ENCODE data around the gene CEACAM5. TPM values are rescaled to one million over a fixed set of nuclear protein-coding genes. Genes with fewer than 3 reads are reported as not detected.

The CEACAM5 gene
- total RNA-seq, 1 donor from 2014 or later: not detected

DNA sequence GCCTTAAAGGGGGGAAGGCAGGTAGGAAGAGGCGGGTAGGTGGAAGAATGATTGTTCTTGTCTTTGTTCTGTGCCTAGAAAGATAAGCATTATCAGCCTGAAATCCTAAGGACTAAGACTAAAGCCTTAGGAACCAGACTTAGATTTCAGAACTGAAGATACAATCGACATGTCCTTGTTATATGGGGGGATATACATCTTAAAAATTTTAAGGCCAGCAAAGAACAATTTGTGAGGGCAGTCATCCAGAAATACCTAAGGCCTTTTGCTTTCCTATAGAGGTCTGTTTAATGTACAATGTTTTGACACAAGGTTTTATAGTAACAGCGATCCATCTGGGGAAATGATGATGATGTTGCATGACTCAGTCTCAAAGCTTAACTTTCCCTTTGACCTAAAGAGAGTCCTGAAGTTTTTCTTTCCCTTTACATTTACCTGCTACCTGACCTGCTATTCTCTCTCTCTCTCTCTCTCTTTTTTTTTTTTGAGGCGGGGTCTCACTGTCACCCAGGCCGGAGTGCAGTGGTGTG is 26.7 kb downstream of the CEACAM5 start:
- DNase-seq (ENCODE audit: low read depth, low spot score): no peak
- no peak overlapping the region for H3K4me3 Mint-ChIP-seq
- peaks cover 2% of the 10 kb centered on the region for H3K27me3 Mint-ChIP-seq (ENCODE audit: low read depth)
- no peak overlapping the region for H3K27ac Mint-ChIP-seq (ENCODE audit: unreplicated experiment)
- H3K36me3 Mint-ChIP-seq (ENCODE audit: low read depth): no peaks in the 10 kb centered on the region
- TF ChIP-seq, protein P1, sequence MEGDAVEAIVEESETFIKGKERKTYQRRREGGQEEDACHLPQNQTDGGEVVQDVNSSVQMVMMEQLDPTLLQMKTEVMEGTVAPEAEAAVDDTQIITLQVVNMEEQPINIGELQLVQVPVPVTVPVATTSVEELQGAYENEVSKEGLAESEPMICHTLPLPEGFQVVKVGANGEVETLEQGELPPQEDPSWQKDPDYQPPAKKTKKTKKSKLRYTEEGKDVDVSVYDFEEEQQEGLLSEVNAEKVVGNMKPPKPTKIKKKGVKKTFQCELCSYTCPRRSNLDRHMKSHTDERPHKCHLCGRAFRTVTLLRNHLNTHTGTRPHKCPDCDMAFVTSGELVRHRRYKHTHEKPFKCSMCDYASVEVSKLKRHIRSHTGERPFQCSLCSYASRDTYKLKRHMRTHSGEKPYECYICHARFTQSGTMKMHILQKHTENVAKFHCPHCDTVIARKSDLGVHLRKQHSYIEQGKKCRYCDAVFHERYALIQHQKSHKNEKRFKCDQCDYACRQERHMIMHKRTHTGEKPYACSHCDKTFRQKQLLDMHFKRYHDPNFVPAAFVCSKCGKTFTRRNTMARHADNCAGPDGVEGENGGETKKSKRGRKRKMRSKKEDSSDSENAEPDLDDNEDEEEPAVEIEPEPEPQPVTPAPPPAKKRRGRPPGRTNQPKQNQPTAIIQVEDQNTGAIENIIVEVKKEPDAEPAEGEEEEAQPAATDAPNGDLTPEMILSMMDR (conservative IDR thresholded peaks at IDR 0.05): no peak
- H3K4me1 Mint-ChIP-seq: no peaks in the 10 kb centered on the region
- H3K9me3 Mint-ChIP-seq: peaks cover 5% of the 10 kb centered on the region

GRCh38 chr19:41739361-41739760 is 30.9 kb downstream of the CEACAM5 start:
- H3K27ac Mint-ChIP-seq (ENCODE audit: unreplicated experiment): no peak overlapping the region
- peaks cover 5% of the 10 kb centered on the region for H3K9me3 Mint-ChIP-seq
- DNase-seq (ENCODE audit: low read depth, low spot score): no peak
- no peaks in the 10 kb centered on the region for H3K4me1 Mint-ChIP-seq
- TF ChIP-seq, protein P1 (conservative IDR thresholded peaks at IDR 0.05): no peak
- no peaks in the 10 kb centered on the region for H3K36me3 Mint-ChIP-seq (ENCODE audit: low read depth)
- H3K27me3 Mint-ChIP-seq (ENCODE audit: low read depth): peaks cover 4% of the 10 kb centered on the region
- H3K4me3 Mint-ChIP-seq: no peak overlapping the region

DNA sequence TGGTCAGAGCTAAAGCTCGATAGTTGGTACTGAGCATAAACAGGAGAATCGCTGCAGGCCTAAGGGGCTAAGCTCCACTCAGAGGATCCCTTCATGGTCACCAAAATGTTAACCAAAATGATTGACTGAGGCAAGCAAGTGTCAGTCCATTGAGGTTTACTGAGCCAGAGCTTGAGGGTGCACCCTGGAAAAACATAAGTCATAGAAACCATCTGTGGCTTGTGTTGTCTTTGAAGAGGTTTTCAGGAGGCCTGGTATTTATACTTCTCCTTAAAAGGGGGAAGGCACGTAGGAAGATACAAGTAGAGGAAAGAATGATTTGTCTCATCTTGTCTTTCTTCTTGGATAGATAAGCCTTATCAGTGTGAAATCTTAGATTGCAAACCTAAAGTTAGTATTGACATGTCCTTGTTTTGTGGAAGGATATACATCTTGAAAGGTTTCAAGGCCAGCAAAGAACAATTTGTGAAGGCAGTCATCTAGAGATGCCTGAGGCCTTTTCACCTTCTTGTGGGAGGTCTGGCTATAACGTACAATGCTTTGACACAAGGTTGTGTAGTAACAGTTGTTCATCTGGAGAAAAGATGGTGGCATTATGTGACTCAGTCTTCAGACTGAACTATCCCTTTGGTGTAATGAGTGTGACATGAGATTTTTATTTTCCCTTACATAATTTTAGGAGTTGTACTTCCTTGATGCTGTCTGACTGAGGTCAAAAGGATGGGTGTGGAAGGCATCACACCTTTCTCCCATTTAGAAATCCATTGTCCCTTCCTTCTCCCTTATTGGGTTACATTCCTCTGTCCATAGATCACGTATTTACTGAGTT is 32.2 kb downstream of the CEACAM5 start:
- peaks cover 9% of the 10 kb centered on the region for H3K27me3 Mint-ChIP-seq (ENCODE audit: low read depth)
- peaks cover 5% of the 10 kb centered on the region for H3K9me3 Mint-ChIP-seq
- no peaks in the 10 kb centered on the region for H3K4me1 Mint-ChIP-seq
- no peak overlapping the region for H3K4me3 Mint-ChIP-seq
- no peak for DNase-seq (ENCODE audit: low read depth, low spot score)
- H3K36me3 Mint-ChIP-seq (ENCODE audit: low read depth): no peaks in the 10 kb centered on the region
- TF ChIP-seq, protein P1 (conservative IDR thresholded peaks at IDR 0.05): no peak
- H3K27ac Mint-ChIP-seq (ENCODE audit: unreplicated experiment): no peak overlapping the region

GRCh38 chr19:41741244-41741554 is 32.8 kb downstream of the CEACAM5 start:
- TF ChIP-seq, protein P1 (conservative IDR thresholded peaks at IDR 0.05): no peak
- H3K9me3 Mint-ChIP-seq: peaks cover 5% of the 10 kb centered on the region
- H3K27me3 Mint-ChIP-seq (ENCODE audit: low read depth): peaks cover 15% of the 10 kb centered on the region

GRCh38 chr19:41744850-41745249 is 36.4 kb downstream of the CEACAM5 start:
- Mint-ChIP-seq H3K9me3 (peaks cover 6% of the 10 kb centered on the region), H3K27me3 (ENCODE audit: low read depth) (peaks cover 38% of the 10 kb centered on the region), H3K4me1 (no peaks in the 10 kb centered on the region), H3K36me3 (ENCODE audit: low read depth) (no peaks in the 10 kb centered on the region), H3K4me3 (no peak overlapping the region), H3K27ac (ENCODE audit: unreplicated experiment) (no peak overlapping the region)
- TF ChIP-seq, protein P1 (conservative IDR thresholded peaks at IDR 0.05): no peak
- DNase-seq (ENCODE audit: low read depth, low spot score): no peak

More at GRCh38 chr19:41741244-41741554, 32.8 kb downstream of the CEACAM5 start:
- DNase-seq (ENCODE audit: low read depth, low spot score): no peak
- H3K36me3 Mint-ChIP-seq (ENCODE audit: low read depth): no peaks in the 10 kb centered on the region
- no peaks in the 10 kb centered on the region for H3K4me1 Mint-ChIP-seq
- H3K4me3 Mint-ChIP-seq: no peak overlapping the region
- no peak overlapping the region for H3K27ac Mint-ChIP-seq (ENCODE audit: unreplicated experiment)
